AG08396 (cell line): Measurements from ENCODE around the gene KLK1.

Experiments used
- DNase-seq: peaks from one replicate; pipeline ENCODE4 v3.0.0; 2012; ENCODE audit warnings: low spot score, mixed read lengths

Gene KLK1

DNA sequence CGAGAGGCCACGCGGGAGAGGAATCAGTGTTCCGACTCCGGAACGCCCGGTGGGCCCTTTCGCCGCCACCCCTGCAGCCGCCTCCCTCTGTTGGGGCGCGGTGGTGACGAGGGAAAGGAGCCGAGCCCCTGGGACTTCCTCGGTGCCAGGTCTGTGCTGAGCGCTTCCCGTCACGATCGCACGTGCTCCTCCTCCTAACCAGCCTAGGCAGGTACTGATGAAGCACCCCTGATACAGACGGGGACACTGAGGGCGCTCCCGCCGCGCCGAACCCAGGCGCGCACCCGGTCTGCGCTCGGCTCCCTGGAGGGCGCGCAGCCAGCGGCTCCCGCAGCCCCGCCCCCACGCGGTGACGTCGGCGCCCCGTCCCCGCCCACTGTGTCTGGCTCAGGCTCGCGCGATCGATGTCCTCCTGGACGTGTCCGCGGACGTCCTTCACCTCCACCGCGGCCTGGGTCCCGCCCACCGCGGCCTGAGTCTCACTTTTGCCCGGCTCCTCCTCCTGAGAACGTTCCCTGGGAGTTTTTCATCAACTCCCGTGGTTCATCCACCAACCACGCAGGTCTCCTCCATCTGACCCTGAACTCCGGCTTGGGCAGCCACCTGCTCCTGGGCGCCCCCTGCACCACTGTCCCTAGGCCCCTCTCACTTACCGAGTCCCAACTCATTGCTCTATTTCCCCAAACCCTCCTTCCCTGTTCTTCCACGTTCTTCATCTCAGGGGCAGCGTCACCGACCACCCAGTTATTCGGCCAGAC is 12.4 kb upstream of the KLK1 start:
- DNase-seq, result peak; percentile 93

DNA sequence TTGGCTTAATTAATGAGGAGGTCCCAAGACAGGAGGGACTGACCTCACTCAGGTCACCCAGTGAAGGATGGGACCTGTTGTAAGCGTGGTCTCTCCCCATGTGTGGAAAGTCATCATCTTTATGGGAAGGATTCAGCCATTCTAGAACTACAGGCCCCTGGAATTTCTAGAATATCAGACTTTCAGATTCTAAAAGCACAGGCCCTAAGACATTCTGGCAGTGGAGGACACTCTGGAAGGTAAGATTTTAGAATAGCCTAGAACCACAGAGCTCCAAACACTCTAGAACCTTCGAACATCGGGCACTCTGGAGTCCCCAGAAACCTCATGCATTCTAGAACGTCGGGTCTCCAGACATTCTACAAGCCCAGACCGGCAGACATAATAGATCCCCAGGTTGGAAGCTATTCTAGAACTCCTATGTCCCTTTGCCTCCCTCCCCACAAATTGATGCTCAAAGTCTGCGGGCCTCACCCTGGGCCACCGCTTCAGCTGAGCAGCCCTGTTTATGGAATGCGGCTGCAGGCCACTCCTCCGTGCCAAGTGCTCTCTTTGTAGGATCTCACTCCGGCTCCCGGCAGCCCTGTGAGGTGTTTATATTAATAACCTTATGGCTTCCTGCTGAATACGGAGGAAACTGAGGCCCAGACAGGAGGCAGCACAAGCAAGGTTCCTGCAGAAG is 11.7 kb upstream of the KLK1 start:
- no peak for DNase-seq

DNA sequence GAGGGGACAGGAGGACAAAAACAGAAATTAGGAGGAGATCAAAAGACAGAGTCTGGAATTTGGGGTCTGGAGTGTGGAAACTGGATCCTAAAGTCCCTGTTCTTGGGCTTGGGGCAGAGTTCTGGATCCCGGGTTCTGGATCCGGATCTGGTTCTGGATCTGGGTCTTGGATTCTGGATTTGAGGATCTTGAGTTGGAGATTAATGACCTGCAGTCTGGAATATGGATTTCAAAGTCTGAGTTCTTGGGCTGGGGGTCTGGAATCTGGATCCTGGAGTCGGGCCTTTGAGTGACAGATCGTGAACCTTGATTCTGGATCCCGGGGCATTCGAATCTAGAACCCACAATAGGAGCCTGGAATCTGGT is 10.2 kb upstream of the KLK1 start:
- DNase-seq, result no peak

DNA sequence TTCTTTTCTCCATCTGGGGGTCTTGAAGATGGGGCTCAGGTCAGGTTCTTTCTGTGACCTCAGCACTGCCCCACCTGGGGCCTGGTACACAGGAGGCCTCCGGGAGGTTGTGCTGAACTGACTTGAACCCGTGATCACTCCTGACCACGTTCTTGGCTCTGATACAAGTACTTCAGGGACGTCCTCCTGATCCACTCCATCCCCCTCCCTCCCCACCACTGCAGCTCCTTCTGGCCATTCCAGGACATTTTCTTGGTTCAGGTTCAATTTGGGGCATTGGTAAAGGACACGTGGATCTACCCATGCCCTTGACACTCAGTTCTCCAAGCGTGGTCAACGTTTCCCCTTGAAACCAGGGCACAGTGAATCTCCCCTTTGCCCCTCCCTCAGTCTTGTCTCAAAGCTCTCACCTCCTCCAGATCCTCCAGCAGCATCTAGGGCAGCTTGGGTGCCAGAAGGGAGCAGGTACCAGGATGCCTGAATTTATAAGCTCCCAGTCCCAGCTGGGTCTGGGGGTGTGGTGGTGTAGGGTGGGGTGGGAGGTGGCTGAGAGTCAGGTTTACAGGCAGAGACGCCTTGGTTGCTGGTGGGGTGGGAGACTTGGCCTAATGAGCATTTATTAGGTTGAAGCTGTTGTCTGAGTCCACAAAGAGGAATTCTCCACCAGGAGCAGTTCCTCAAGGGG is 9.7 kb upstream of the KLK1 start, which contains the start of gene KLK15:
Gene KLK15 (minus strand): TSS at position 458 of the 685 bp plus-strand sequence. CDS start 2,082 bp downstream, outside the sequence.
- DNase-seq, result no peak

DNA sequence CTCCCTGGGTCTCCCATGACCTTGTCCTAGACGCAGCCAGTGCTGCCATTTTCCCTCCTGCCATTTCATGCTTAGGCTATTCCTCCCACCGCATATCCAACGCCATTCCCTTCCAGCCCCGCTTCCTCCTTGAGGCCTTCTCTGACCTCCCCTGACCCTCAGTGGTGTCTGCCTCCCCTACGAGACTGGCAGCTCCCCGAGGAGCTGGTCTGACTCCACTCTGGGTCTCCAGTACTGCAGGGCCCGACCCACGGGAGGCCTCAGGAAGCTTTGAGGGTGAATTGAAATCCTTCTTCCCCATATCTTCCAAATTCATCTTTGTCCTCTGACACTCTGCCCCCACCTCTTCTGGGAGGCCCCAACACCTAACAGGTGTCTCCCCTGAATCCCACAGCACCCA is 9.1 kb upstream of the KLK1 start:
- no peak for DNase-seq

DNA sequence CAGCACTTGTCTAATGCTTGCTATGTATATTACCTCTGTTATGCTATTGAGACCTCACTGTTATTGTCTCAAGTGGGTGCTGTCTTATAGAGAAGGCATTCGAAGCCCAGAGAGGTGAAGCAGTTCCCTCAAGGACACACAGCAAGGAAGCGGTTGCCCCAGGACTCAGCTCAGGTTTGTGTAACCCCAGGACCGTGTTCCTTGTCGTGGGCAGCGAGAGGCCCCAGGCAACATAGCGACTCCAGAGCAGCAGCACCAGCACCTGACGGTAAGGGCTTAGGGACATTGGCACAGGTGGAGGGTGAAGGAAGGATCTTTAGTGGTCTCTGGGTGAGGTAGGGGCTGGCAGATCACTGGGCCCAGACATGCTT is 7.4 kb upstream of the KLK1 start:
- DNase-seq, result no peak

DNA sequence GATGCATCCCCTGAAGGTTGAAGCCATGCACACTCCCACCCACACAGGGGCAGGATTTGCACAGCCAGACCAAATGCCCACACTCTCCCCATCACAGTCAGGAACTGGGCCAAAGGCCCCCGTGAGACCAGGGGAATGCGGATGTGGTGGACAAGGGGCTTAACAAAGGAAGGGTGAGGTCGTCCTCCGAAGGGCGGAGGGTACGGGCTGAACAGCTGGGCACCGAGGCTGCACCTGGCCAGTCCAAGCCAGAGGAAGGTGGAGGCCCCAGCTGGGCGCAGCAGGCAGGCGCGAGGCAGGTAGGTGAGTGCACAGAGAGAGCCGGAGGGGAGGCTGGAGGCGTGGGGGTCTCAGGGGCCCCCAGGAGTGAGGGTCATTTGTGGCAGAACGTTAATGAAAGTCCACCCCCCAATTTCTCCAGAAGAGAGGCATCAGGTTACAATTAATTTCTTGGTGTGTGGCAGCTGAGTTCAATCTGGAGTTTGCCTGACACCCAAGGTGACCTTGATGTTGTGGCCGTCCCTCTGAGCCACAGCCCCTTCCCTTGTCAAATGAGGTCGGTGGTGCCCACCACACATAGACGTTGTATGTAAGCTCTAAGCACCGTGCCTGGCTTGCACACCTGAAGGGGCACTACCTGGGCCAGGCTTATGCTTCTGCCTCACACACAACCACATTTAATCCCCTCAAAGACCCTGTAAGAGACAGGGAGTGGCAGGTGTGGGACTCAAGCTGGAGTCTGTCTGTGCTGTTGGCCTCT is 6.9 kb upstream of the KLK1 start:
- no peak for DNase-seq

DNA sequence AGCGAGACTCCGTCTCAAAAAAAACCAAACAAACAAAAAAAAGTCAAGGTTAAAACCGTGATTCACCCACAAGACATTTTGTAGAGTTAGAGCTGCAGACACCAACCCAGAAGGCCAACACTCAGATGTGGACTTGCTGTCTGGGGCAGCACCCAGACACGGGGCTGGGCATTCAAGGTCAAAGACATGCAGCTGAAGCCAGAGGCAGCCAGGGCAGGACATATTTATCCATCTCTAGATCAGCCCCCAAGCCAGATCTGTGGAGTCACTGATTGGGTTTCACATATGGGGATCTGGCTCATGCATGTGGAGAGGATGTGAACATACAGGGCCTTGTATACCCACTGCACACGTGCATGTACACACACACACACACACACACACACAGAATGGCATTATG is 6.2 kb upstream of the KLK1 start:
- DNase-seq, result no peak

DNA sequence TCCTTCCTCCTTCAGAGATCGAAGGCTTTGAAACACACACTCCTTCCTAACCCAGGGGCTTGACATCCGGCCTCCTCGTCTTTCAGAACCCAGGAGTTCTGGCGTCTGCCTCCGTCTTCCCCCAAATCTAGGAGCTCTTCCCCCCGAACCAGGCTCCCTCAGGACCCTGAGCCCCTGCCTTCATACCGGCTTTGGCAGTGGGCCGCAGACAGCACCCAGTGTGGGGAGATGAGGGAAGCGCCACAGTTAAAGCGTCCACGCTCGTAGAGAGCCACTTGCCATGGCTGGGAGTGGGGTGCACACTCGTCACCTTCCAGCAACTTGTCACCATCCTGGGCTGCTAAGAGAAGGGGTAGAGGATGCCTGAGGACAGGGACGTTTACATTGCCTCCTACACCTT is 3.9 kb upstream of the KLK1 start:
- no peak for DNase-seq

DNA sequence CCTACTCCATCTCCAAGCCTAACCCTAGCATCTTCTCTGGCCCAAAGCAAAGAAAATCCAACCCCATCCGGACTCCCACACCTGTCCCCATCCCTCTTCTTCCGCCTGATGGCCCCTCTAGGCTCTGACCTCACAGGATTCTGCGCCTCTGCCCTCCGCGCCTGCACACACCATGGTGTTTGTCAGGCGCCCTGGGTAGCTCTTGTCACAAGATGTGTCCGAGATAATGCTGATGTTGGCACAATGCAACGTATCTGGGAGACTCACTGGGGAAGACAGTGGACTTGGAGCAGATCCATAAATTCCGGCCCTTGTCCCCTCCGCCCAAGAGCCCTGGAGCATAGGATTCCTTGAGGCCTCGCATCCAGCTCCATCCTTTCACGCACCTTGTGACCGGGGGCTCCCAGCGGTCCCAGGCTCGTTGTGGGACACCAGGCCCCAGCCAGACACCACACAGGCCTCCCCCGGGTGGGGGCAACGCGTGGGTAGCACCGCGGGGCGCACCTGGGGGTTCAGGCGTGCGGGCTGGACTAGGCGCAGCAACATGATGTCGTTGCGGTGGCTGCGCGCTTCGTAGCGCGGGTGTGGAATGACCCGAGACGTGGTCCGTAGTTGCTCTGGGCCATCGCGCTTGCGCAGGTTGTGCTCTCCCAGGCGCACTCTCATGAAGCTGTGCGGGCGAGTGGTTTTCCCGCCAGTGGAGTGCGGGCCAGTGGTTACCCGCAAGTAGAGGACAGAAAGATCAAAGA is 3.1 kb upstream of the KLK1 start:
- DNase-seq, result no peak

DNA sequence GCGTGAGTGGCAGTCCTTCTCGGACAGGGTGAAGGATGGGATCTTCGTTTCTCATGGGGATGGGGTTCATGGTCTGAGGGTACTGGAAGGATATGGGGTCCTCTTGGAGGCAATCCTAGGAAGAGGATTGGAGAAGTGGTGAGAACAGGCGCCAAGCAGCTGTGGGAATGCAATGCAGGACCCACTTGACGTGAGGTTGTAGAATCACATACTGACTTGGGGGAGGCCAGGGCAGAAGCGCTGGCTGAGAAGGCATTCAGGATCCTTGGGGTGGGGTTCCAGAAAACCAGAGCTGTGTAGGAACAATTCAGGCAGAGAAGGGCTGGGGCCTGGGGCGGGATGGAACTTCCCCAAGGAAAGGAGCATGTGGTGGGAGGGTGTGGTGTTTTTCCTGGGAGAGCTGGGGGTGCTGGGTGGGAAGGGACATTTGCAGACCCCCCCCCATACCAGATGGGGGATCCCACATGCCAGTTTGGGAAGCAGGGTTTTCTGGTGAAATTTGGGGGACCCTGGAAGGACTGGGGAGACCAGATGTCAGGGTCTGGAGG is 852 bp downstream of the KLK1 start:
- no peak for DNase-seq

DNA sequence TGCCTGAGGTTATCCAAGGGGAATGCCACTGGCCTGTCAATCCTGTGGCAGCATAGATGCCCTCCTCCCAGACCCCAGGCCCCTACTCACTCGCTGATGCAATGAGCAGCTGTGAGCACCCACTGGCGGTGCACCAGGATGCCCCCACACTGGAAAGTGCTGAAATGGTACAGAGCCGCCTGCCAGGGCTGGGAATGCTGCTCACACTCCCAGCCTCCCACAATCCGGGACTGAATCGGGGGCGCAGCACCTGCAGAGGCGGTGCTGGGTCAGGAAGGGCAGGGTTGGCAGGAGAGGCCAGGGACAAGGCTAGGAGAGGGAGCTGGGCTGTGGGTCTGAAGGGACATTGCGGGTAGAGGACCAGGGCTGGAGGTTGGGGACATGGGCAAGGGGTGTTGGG is 2.0 kb downstream of the KLK1 start:
- DNase-seq, result no peak

DNA sequence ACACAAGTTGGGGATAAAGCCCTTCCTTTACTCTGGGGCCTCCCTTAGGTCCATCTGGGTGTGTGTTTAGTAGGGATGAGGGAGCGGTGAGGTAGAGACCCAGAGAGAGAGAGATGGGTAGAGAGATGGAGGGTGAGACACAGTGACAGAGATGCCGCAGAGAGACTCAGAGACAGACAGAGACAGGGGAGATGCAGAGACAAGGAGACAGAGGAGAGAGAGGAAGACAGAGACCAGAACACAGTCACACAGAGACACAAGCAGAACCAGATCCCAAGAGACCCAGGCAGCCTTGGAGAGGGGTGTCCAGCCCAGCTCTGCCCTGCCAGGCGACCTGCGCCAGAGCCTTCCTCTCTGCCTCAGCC is 2.4 kb downstream of the KLK1 start:
- DNase-seq, result no peak

DNA sequence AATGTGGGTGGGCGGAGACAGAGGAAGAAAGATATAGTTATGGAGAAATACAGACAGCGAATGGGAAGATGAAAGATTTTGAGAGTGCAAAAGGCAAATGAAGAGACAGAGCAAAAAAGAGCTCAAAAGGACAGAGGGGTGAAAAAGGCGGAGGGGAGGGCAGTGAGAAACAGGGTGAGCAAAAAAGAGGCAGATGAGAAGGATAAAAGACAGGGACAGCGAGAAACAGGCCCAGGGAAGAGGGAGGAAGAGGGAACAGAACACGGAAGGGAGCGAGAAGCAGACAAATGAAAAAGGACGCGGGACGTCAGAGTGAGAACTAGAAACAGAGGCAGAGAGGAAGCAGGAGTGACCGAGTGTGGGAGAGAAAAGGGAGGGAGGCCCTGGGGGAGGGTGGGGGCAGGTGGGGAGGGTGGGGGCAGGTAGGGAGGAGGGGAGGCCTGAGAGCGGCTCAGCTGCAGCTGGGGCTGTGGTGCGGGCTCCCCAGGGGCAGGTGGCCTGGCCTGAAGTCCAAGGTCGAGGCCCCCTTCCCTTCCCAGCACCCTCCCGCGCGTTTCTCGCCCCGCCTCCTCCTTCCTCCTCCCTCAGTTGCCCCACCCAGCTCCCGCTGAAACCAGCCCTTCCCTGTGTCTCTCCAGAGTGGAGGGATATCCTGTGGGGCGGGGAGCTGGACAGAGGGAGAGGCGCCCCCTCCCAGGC is 2.9 kb downstream of the KLK1 start:
- no peak for DNase-seq

DNA sequence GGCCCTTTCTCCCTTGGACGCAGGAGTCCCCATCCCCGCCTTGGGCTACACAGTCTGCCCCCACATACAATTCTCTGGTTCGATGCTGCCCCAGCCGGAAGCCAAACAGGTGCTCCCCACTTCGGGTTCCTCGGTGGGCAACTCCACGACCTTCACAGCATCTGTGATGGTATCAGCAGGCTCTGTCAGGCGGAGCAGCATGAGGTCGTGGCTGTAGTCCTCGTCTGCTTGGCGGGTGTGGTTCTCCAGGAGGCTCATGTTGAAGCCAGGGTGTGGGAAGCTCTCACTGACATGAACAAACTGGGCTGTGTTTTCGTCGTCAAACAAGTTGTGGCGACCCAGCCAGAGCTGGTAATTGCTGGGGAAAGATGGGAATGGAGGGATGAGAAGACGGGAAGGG is 3.5 kb downstream of the KLK1 start:
- no peak for DNase-seq

DNA sequence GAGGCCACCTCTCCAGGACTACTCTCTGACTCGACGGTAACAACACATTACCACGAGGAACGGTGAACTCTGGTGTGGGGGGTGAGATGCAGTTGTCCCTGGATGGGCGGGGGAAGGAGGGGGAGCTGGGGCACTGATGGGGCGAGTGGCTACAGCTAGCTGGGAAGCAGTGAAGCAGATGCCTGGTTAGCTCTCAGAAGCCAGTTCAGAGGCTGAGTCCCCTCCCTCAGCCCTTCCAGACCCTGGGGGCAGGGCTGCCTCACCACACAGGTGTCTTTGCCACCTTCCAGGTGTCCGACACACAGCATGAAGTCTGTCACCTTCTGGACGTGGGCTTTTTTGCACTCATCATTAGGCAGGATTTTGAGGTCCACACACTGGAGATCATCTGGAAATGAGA is 4.0 kb downstream of the KLK1 start:
- DNase-seq, result no peak

DNA sequence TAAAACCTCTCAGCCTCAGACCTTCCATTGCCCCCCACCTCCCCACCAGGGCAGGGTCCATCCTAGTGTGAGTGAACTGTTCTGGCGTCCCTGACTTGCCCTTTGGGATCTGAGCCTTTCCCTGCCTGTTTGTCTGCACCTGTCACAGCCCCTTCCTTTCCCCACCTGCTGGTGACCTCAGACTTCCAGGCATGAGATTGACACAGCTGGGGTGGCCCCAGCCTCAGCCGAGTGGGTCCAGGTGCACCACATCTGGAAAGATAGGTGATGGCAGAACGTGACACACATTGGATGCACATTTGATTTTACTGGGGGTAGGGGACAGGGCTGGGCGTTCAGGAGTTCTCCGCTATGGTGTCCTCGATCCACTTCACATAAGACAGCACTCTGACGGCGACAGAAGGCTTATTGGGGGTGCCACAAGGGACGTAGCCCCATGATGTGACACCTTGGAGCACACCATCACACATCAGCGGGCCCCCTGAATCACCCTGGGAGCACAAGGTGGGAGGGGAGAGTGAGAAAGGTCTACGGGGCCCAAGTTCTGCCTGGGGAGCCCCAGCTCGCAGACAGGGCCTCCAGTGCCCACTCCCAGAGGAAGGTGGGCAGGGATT is 4.6 kb downstream of the KLK1 start:
- no peak for DNase-seq

DNA sequence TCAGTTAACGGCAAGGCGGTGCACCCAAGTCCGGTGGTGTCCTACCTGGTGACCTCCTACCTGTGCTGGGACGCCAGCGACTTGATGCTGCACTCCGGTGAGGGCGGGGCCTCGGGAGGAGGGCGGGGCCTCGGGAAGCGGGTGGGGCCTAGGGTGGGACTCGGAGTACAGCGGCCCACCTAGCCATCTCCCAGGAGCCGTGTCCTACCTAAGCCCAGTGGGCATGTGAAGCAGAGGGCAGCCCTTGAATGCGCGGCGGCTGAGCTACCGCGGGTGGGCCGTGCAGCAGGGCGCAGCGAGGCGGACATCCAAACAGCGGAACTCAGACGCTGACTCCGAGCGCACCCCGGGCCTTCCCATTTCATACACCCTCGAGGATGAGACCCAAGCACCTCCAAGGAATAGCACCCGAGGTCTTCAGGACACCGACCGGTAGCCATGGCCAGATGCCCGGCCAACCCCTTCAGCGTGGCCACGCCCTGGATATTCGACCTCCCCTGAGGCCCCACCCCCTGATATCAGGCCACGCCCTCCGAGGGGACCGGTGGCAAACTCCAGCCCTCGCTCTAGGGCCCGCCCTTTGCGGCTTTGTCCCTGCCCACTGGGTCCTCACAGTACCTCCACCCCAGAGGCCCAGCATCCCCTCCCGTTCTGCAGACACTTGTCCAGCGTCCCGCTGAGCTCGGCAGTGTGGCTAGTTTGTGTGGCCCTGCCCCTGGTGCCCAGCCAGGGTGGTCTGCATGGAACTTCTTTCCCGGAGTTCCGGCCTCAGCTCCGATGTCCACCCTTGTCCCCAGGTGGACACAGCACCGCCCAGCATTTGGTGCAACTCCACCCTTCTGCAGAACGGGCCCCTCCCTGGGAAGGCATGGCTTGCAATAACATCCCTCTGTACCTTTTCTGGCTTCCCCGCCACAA is 5.4 kb downstream of the KLK1 start:
- peak; percentile 78 for DNase-seq

DNA sequence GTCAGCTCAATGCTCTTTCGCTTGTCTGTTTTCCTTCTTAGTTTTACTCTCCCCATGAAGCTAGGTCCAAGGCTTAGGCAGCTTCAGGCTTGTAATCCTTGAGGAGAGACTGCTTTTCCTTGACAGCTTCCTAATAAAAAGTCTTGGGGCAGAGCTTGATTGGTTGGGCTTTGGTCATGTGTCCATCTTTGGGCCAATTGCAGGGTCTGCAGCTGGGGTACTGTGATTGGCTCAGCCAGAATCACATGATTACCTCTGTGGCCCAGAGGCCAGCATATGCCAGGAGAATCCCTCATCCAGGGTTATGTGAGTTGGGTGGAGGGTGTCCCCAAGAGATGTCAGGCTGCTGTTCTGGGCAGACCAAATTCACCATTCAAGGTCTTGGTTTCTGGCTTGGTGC is 8.1 kb downstream of the KLK1 start:
- no peak for DNase-seq
